Transverse colon (tissue), 4 donors: Measurements from ENCODE around the gene SMAP1.

Experiments
- CTCF ChIP-seq, 5 experiments: fragments of 200-600 bp in 3 of 5; fragments of 450-650 bp in 2 of 5; sonication (generic) in 3 of 5; IDR thresholded peaks; 1 replicate in 2 of 5; 2 replicates in 3 of 5; pipeline ENCODE4 v1.5.1; 2016 to 2017; ENCODE audit warnings: antibody characterized with exemption in 5 of 5, inconsistent platforms in 3 of 5, mild to moderate bottlenecking in 2 of 5, moderate library complexity in 1 of 5
- EP300 ChIP-seq: sonication (generic); formaldehyde crosslinking; IDR thresholded peaks from one replicate; pipeline ENCODE4 v1.6.1; 2017; ENCODE audit warnings: antibody characterized with exemption, low read depth
- POLR2A ChIP-seq: fragments of 450-650 bp; IDR thresholded peaks from one replicate; pipeline ENCODE4 v1.6.1; 2016; ENCODE audit warnings: antibody characterized with exemption, mild to moderate bottlenecking, moderate library complexity
- POLR2AphosphoS5 ChIP-seq, 3 donors: sonication (generic); formaldehyde crosslinking; IDR thresholded peaks; one replicate each; pipeline ENCODE4 v1.6.1; 2016; ENCODE audit warnings: antibody characterized with exemption in 3 of 3

GRCh38 chr6:70903665-70904452, 236.2 kb downstream of the SMAP1 start:
- TF ChIP-seq POLR2AphosphoS5 (IDR thresholded peaks at IDR 0.05) (no peak), CTCF (IDR thresholded peaks at IDR 0.05) (no peak), POLR2A (no peak), EP300 (no peak)
